ENCODE data around the gene PIR.

Gene PIR

GRCh38 chrX:15504661-15505060, 11.5 kb upstream of the PIR start:
- H3K9me3 Mint-ChIP-seq, result no peaks in the 10 kb centered on the region
- no peak overlapping the region for H3K27ac Mint-ChIP-seq
- DNase-seq, result no peak
- H3K4me1 Mint-ChIP-seq, result no peaks in the 10 kb centered on the region
- no peak overlapping the region for H3K4me3 Mint-ChIP-seq
- peaks cover 25 to 34% of the 10 kb centered on the region in 2 donors for H3K27me3 Mint-ChIP-seq
- no peaks in the 10 kb centered on the region for H3K36me3 Mint-ChIP-seq
- ATAC-seq (replicated peaks), result no peak

GRCh38 chrX:15501506-15501905, 8.4 kb upstream of the PIR start:
- Mint-ChIP-seq H3K27ac (no peak overlapping the region), H3K4me1 (peaks cover 0 to 1% of the 10 kb centered on the region in 2 donors), H3K27me3 (peaks cover 28 to 37% of the 10 kb centered on the region in 2 donors), H3K9me3 (no peaks in the 10 kb centered on the region), H3K36me3 (no peaks in the 10 kb centered on the region), H3K4me3 (no peak overlapping the region)
- DNase-seq (no peak), ATAC-seq (replicated peaks) (no peak)

- no peak within 1 kb of the TSS for H3K27ac Mint-ChIP-seq
These were observed 7.4 kb upstream of the PIR start, which contains the start of gene BMX for GRCh38 chrX:15500497-15500966. BMX (plus strand) TSS chrX:15500807; CDS start chrX:15508354, 7,547 bp downstream.

DNA sequence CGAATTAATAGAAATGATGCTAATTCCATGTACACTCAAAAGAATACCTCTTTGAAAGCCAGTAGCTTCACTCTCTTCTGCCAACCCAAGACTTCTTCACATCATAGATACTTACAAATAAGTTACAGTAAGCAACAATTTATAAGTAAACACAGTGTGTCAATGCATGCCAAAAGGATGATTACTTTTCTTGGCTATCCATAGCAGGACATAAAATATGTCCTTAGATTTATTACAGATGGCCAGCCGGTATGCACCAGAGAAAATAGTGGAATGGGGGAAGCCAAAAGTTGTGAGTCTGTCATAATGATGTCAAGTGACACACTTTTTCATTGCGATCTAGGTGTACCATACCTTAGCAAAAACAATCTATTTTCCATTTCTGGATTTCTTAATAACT, 6.8 kb upstream of the PIR start:
- DNase-seq, result no peak

More at GRCh38 chrX:15500497-15500966, 7.4 kb upstream of the PIR start, which contains the start of gene BMX:
- Mint-ChIP-seq H3K4me1 (peaks cover 0 to 1% of the 10 kb centered on the region in 2 donors), H3K9me3 (no peaks in the 10 kb centered on the region), H3K27me3 (peaks cover 28 to 35% of the 10 kb centered on the region in 2 donors), H3K36me3 (no peaks in the 10 kb centered on the region), H3K4me3 (no peak within 1 kb of the TSS)
- no peak for DNase-seq
- ATAC-seq (replicated peaks), result no peak

GRCh38 chrX:15498741-15499140, 5.6 kb upstream of the PIR start:
- no peak for DNase-seq
- ATAC-seq (replicated peaks), result no peak
- Mint-ChIP-seq H3K9me3 (no peaks in the 10 kb centered on the region), H3K27me3 (peaks cover 21 to 30% of the 10 kb centered on the region in 2 donors), H3K4me1 (peaks cover 2% of the 10 kb centered on the region in 2 donors), H3K36me3 (no peaks in the 10 kb centered on the region), H3K4me3 (no peak overlapping the region), H3K27ac (no peak overlapping the region)

More for the DNA sequence above, 6.8 kb upstream of the PIR start:
- Mint-ChIP-seq H3K9me3 (no peaks in the 10 kb centered on the region), H3K27ac (no peak overlapping the region), H3K27me3 (peaks cover 26 to 32% of the 10 kb centered on the region in 2 donors), H3K36me3 (no peaks in the 10 kb centered on the region), H3K4me1 (peaks cover 0 to 1% of the 10 kb centered on the region in 2 donors), H3K4me3 (no peak overlapping the region)
- no peak for ATAC-seq (replicated peaks)

DNA sequence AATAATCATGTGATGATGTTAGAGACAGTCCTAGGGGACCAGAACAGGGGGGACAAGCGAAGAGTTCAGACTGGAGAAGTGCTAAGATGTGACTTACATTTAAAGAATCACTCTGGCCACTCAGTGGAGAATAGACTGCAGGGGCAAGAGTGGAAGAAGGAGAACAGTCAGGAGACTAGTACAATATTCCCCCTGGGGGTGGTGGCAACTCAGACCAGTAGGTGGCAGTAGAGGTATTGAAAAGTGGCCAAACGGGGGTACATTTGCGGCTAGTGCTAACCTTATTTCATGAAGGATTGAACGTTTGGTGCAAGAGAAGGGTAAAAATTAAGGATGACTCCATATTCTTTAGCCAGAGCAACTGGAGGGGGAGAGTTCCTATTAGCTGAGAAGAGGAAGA, 4.7 kb upstream of the PIR start:
- Mint-ChIP-seq H3K9me3 (no peaks in the 10 kb centered on the region), H3K4me3 (no peak overlapping the region), H3K4me1 (peaks cover 7 to 9% of the 10 kb centered on the region in 2 donors), H3K27me3 (peaks cover 19 to 35% of the 10 kb centered on the region in 2 donors), H3K27ac (no peak overlapping the region), H3K36me3 (no peaks in the 10 kb centered on the region)
- peak; percentile 21 for DNase-seq
- ATAC-seq (replicated peaks), result peak in 1 of 2 donors; percentile 58

GRCh38 chrX:15496824-15497223, 3.7 kb upstream of the PIR start:
- peaks cover 0 to 2% of the 10 kb centered on the region in 2 donors for H3K36me3 Mint-ChIP-seq
- H3K4me3 Mint-ChIP-seq, result no peak overlapping the region
- DNase-seq (no peak), ATAC-seq (replicated peaks) (no peak)
- H3K27me3 Mint-ChIP-seq, result peaks cover 14 to 36% of the 10 kb centered on the region in 2 donors
- H3K4me1 Mint-ChIP-seq, result peaks cover 7 to 12% of the 10 kb centered on the region in 2 donors
- no peak overlapping the region for H3K27ac Mint-ChIP-seq
- no peaks in the 10 kb centered on the region for H3K9me3 Mint-ChIP-seq

DNA sequence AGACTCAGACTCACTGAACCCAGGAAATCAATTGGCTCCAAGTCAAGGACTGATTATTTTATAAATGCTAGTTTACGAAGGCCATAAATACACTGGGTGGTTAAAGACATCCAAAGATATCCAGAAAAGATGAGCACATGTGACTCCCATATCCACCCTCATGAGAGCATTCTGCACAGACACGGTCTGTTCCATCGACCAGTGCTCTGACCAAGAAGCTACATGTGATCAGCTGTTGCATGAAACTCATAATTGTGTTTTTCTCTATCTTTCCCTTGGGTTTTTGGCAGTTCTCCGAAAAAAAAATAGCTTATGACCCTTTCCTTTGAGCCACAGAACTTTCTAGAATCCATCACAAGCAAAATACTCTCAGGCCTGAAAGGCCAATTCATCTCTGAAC, 2.7 kb upstream of the PIR start:
- DNase-seq, result no peak
- H3K9me3 Mint-ChIP-seq, result no peaks in the 10 kb centered on the region
- H3K27me3 Mint-ChIP-seq, result peaks cover 14 to 36% of the 10 kb centered on the region in 2 donors
- H3K27ac Mint-ChIP-seq, result no peak overlapping the region
- H3K4me3 Mint-ChIP-seq, result no peak overlapping the region
- ATAC-seq (replicated peaks), result no peak
- peaks cover 3 to 7% of the 10 kb centered on the region in 2 donors for H3K36me3 Mint-ChIP-seq
- H3K4me1 Mint-ChIP-seq, result peaks cover 7 to 14% of the 10 kb centered on the region in 2 donors

- H3K4me1 Mint-ChIP-seq, result peaks cover 6 to 14% of the 10 kb centered on the region in 2 donors
- H3K27ac Mint-ChIP-seq, result peak overlapping the region; percentile 25
- peak overlapping the region; percentile 84 to 90 for H3K4me3 Mint-ChIP-seq
- H3K9me3 Mint-ChIP-seq, result no peaks in the 10 kb centered on the region
- ATAC-seq (replicated peaks) (no peak), DNase-seq (no peak)
- H3K36me3 Mint-ChIP-seq, result peaks cover 6 to 7% of the 10 kb centered on the region in 2 donors
- peaks cover 7 to 32% of the 10 kb centered on the region in 2 donors for H3K27me3 Mint-ChIP-seq
These were observed 664 bp downstream of the PIR start for GRCh38 chrX:15492469-15492868.

DNA sequence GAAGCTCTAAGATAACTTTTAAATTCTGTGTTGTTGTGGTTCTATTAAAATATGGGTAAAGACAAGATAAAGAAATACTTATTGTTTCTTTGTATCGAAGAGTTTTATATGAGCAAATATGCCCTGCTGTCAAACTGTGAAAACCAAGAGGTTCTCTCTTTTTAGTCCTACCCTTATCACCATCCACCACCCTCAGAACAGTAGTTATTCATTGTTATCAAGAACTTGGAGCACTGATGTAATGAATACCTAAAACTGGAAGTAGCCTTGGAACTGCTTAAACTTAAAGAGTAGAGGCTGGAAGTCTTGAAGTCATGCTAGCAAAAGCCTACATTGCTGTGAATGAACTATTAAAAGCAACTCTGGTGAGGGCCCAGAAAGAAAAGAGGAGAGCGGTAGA, 9.2 kb downstream of the PIR start:
- peaks cover 10 to 31% of the 10 kb centered on the region in 2 donors for H3K27me3 Mint-ChIP-seq
- no peak overlapping the region for H3K27ac Mint-ChIP-seq
- peaks cover 2 to 5% of the 10 kb centered on the region in 2 donors for H3K9me3 Mint-ChIP-seq
- ATAC-seq (replicated peaks) (no peak), DNase-seq (no peak)
- peaks cover 0 to 10% of the 10 kb centered on the region in 2 donors for H3K36me3 Mint-ChIP-seq
- no peak overlapping the region for H3K4me3 Mint-ChIP-seq
- no peaks in the 10 kb centered on the region for H3K4me1 Mint-ChIP-seq

GRCh38 chrX:15475486-15475885, 17.6 kb downstream of the PIR start:
- H3K36me3 Mint-ChIP-seq, result peaks cover 0 to 16% of the 10 kb centered on the region in 2 donors
- H3K27ac Mint-ChIP-seq, result no peak overlapping the region
- peaks cover 0 to 7% of the 10 kb centered on the region in 2 donors for H3K4me1 Mint-ChIP-seq
- H3K4me3 Mint-ChIP-seq, result no peak overlapping the region
- ATAC-seq (replicated peaks) (no peak), DNase-seq (no peak)
- peaks cover 0 to 3% of the 10 kb centered on the region in 2 donors for H3K9me3 Mint-ChIP-seq
- H3K27me3 Mint-ChIP-seq, result peaks cover 5 to 37% of the 10 kb centered on the region in 2 donors

DNA sequence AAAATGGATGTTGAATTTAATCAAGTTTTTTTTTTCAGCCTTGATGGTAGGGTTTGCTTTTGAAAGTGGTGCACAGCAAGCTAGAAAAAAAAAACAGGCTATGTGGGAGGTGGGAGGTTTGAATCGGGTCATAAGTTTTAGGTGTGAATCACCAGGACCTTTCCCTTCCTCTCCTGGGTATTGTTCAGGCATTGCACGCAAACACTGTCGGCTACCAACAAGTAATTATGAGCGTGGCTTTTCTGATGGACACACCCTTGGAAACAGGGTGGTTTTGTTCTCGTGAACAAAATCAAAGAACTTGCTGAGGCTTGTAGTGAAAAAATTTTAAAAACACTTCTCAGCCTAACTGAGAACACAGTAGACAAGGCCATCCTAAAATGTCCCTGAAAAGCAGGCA, 18.1 kb downstream of the PIR start:
- ATAC-seq (replicated peaks) (no peak), DNase-seq (no peak)
- Mint-ChIP-seq H3K9me3 (no peaks in the 10 kb centered on the region), H3K27me3 (peaks cover under 1 to 32% of the 10 kb centered on the region in 2 donors), H3K4me1 (peaks cover 0 to 7% of the 10 kb centered on the region in 2 donors), H3K27ac (no peak overlapping the region), H3K4me3 (no peak overlapping the region), H3K36me3 (peaks cover 0 to 14% of the 10 kb centered on the region in 2 donors)

DNA sequence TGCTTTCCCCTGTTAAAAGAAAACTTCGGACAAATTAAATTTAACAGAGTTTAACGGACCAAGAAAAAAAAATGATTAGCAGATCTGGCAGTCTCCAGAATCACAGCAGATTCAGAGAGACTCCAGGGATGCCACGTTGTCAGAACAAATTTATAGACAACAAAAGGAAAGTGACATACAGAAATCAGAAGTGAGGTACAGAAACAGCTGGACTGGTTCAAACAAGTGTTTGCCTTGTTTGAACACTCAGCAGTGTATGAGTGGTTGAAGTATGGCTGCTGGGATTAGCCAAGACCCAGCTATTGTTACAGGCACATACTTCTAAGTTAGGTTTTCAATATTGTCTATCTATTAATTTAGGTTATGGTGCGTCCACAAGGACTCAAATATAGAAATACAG, 19.1 kb downstream of the PIR start:
- Mint-ChIP-seq H3K36me3 (peaks cover 0 to 14% of the 10 kb centered on the region in 2 donors), H3K9me3 (no peaks in the 10 kb centered on the region), H3K4me3 (no peak overlapping the region), H3K27me3 (peaks cover 0 to 30% of the 10 kb centered on the region in 2 donors), H3K27ac (no peak overlapping the region), H3K4me1 (peaks cover 0 to 7% of the 10 kb centered on the region in 2 donors)
- ATAC-seq (replicated peaks) (no peak), DNase-seq (no peak)

DNA sequence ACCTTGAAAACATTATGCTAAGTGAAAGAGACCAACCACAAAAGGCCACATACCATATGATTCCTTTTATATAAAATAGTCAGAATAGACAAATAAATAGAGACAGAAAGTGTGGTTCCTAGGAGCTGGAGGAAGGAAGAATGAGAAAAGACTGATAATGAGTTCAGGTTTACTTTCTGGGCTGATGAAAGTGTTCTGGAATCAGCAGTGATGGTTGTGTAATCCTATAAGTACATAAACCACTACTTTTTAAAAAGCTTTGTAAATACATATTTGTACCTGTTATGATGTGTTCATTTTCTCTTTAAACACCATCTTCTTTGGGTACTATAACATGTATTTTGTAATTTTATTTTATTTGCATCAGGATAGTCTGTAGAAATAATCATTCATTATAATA, 20.6 kb downstream of the PIR start:
- no peak overlapping the region for H3K27ac Mint-ChIP-seq
- peaks cover 0 to 7% of the 10 kb centered on the region in 2 donors for H3K4me1 Mint-ChIP-seq
- no peaks in the 10 kb centered on the region for H3K9me3 Mint-ChIP-seq
- H3K27me3 Mint-ChIP-seq, result peaks cover 0 to 25% of the 10 kb centered on the region in 2 donors
- no peak overlapping the region for H3K4me3 Mint-ChIP-seq
- DNase-seq (no peak), ATAC-seq (replicated peaks) (no peak)
- peaks cover 0 to 7% of the 10 kb centered on the region in 2 donors for H3K36me3 Mint-ChIP-seq

DNA sequence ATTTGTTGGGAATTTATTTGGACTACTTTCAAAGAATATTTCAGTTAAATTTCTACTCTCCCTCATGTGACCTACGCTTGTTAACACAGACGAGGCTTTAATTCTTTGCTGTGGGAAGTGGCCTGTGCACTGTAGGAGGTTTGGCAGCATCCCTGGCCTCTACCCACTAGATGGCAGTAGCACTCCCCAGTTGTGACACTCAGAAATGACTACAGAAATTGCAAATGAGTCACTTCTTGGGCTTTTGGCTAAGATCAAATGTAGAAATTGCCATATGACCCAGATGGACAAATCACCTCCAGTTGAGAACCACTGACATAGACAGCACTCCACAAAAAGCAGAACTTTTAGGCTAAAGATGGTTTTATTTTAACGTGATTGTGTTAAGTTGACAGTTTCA, 22.1 kb downstream of the PIR start:
- Mint-ChIP-seq H3K36me3 (peaks cover 0 to 5% of the 10 kb centered on the region in 2 donors), H3K27ac (no peak overlapping the region), H3K4me1 (peaks cover 0 to 13% of the 10 kb centered on the region in 2 donors), H3K27me3 (peaks cover 0 to 25% of the 10 kb centered on the region in 2 donors), H3K4me3 (no peak overlapping the region), H3K9me3 (no peaks in the 10 kb centered on the region)
- DNase-seq (peak; percentile 46), ATAC-seq (replicated peaks) (peak; percentile 75 to 91)
